ENCODE results near the gene STK36. TPM values are rescaled to one million over a fixed set of nuclear protein-coding genes. Genes with fewer than 3 reads are reported as not detected.

Gene STK36
- total and polyA plus RNA-seq, 8 donors: 8.3 to 54.0 (median 22.1) TPM

- FAIRE-seq: no peak
- DNase-seq: no peak
- 93 to 100% methylated on average over 1 of the region's 1 CpG for WGBS, 2 donors
- intact Hi-C loops (cut with DNase I): no loop called here
- no peaks in the 10 kb centered on the region for H3K4me1 ChIP-seq
- ATAC-seq: no peak
- no peak overlapping the region for H3K4me3 ChIP-seq
- H3K9me3 ChIP-seq: no peaks in the 10 kb centered on the region
- H3K36me3 ChIP-seq: peaks cover 0 to 36% (median 14%) of the 10 kb centered on the region in 3 donors
- TF ChIP-seq, protein P1, sequence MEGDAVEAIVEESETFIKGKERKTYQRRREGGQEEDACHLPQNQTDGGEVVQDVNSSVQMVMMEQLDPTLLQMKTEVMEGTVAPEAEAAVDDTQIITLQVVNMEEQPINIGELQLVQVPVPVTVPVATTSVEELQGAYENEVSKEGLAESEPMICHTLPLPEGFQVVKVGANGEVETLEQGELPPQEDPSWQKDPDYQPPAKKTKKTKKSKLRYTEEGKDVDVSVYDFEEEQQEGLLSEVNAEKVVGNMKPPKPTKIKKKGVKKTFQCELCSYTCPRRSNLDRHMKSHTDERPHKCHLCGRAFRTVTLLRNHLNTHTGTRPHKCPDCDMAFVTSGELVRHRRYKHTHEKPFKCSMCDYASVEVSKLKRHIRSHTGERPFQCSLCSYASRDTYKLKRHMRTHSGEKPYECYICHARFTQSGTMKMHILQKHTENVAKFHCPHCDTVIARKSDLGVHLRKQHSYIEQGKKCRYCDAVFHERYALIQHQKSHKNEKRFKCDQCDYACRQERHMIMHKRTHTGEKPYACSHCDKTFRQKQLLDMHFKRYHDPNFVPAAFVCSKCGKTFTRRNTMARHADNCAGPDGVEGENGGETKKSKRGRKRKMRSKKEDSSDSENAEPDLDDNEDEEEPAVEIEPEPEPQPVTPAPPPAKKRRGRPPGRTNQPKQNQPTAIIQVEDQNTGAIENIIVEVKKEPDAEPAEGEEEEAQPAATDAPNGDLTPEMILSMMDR (IDR thresholded peaks at IDR 0.05): no peak
- H3K27ac ChIP-seq: peak overlapping the region in 2 of 4 donors; percentile 50 to 74
- no peaks in the 10 kb centered on the region for H3K27me3 ChIP-seq
Measured at GRCh38 chr2:218746470-218746795, 74.5 kb downstream of the STK36 start.

DNA sequence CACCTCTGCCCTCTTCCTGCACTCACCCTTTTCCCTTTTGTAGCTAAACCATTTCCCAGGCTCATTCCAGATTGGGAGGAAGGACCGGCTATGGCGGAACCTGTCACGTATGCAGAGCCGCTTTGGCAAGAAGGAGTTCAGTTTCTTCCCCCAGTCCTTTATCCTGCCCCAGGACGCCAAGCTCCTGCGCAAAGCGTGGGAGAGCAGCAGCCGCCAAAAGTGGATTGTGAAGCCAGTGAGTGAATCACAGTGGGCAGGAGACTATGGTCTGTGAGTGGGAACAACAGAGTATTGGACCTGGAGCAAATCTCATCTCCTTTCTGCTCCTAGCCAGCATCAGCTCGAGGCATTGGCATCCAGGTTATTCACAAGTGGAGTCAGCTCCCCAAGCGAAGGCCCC, 75.1 kb downstream of the STK36 start:
- WGBS, 2 donors: 92 to 97% methylated on average over 10 of the region's 10 CpGs
- no peaks in the 10 kb centered on the region for H3K4me1 ChIP-seq
- no peaks in the 10 kb centered on the region for H3K9me3 ChIP-seq
- no peaks in the 10 kb centered on the region for H3K27me3 ChIP-seq
- TF ChIP-seq, protein P1 (IDR thresholded peaks at IDR 0.05): no peak
- no peak overlapping the region for H3K27ac ChIP-seq
- H3K4me3 ChIP-seq: no peak overlapping the region
- peaks cover 0 to 39% (median 14%) of the 10 kb centered on the region in 3 donors for H3K36me3 ChIP-seq
- FAIRE-seq (no peak), ATAC-seq (no peak), DNase-seq (no peak)
- intact Hi-C loops (cut with DNase I): no loop called here

- no peak for FAIRE-seq
Measured at GRCh38 chr2:218748741-218749441, 77.0 kb downstream of the STK36 start.

More at GRCh38 chr2:218748741-218749441, 77.0 kb downstream of the STK36 start:
- intact Hi-C loops (cut with DNase I): no loop called here
- 87 to 95% methylated on average over 8 of the region's 8 CpGs for WGBS, 2 donors
- Histone ChIP-seq H3K27me3 (no peaks in the 10 kb centered on the region), H3K27ac (no peak overlapping the region), H3K36me3 (peaks cover 0 to 54% (median 28%) of the 10 kb centered on the region in 3 donors), H3K4me3 (no peak overlapping the region), H3K9me3 (no peaks in the 10 kb centered on the region), H3K4me1 (no peaks in the 10 kb centered on the region)
- DNase-seq (no peak), ATAC-seq (no peak)
- TF ChIP-seq, protein P1 (IDR thresholded peaks at IDR 0.05): no peak

Other genes starting within 250 kb of the STK36 start
- 1 to 10 TPM; 4.0 to 8.6 (median 6.1) TPM for gene USP37, start 103.7 kb upstream of the STK36 start, total RNA-seq
- gene USP37, start 103.7 kb upstream of the STK36 start, polyA plus RNA-seq: 1 to 10 TPM; 2.1 to 2.3 TPM
- gene CNOT9, start 103.2 kb upstream of the STK36 start, total RNA-seq: 10 to 100 TPM; 12.0 to 19.3 (median 13.3) TPM
- gene CNOT9, start 103.2 kb upstream of the STK36 start, polyA plus RNA-seq: 10 to 100 TPM; 10.6 to 16.6 TPM
- under 1 TPM in 5 of 6 donors, not detected in 1; 0.19 to 0.58 (median 0.34) TPM for gene PLCD4, start 64.2 kb upstream of the STK36 start, total RNA-seq
- gene PLCD4, start 64.2 kb upstream of the STK36 start, polyA plus RNA-seq: 1 to 10 TPM in 1 of 2 donors, under 1 TPM in 1; 0.27 to 1.1 TPM
- 10 to 100 TPM in 3 of 6 donors, 1 to 10 TPM in 3; 8.6 to 16.7 (median 9.9) TPM for gene ZNF142, start 12.5 kb upstream of the STK36 start, total RNA-seq
- gene ZNF142, start 12.5 kb upstream of the STK36 start, polyA plus RNA-seq: 10 to 100 TPM in 1 of 2 donors, 1 to 10 TPM in 1; 7.9 to 13.8 TPM
- 10 to 100 TPM; 16.3 to 34.1 (median 23.1) TPM for gene BCS1L, start 12.4 kb upstream of the STK36 start, total RNA-seq
- 100 to 1,000 TPM in 1 of 2 donors, 10 to 100 TPM in 1; 84.2 to 110 TPM for gene BCS1L, start 12.4 kb upstream of the STK36 start, polyA plus RNA-seq
- 10 to 100 TPM in 2 of 6 donors, 1 to 10 TPM in 4; 4.5 to 10.2 (median 7.9) TPM for gene RNF25, start 84 bp upstream of the STK36 start, total RNA-seq
- gene RNF25, start 84 bp upstream of the STK36 start, polyA plus RNA-seq: 10 to 100 TPM; 18.1 to 28.8 TPM
- 10 to 100 TPM; 12.0 to 25.3 (median 13.6) TPM for gene TTLL4, start 38.7 kb downstream of the STK36 start, total RNA-seq
- gene TTLL4, start 38.7 kb downstream of the STK36 start, polyA plus RNA-seq: 10 to 100 TPM; 23.7 to 23.9 TPM
- gene CYP27A1, start 110.1 kb downstream of the STK36 start, total RNA-seq: 10 to 100 TPM in 1 of 6 donors, 1 to 10 TPM in 5; 3.1 to 21.6 (median 4.0) TPM
- 1 to 10 TPM; 6.1 to 9.9 TPM for gene CYP27A1, start 110.1 kb downstream of the STK36 start, polyA plus RNA-seq
- gene PRKAG3, start 159.7 kb downstream of the STK36 start, total RNA-seq: not detected
- not detected for gene PRKAG3, start 159.7 kb downstream of the STK36 start, polyA plus RNA-seq
- gene WNT6, start 187.7 kb downstream of the STK36 start, total RNA-seq: under 1 TPM in 5 of 6 donors, not detected in 1; 0.09 to 0.53 (median 0.16) TPM
- gene WNT6, start 187.7 kb downstream of the STK36 start, polyA plus RNA-seq: 1 to 10 TPM in 1 of 2 donors, under 1 TPM in 1; 0.38 to 1.2 TPM
- 1 to 10 TPM in 1 of 6 donors, under 1 TPM in 2, not detected in 3; 0.15 to 1.5 (median 0.23) TPM for gene WNT10A, start 208.8 kb downstream of the STK36 start, total RNA-seq
- gene WNT10A, start 208.8 kb downstream of the STK36 start, polyA plus RNA-seq: under 1 TPM; 0.05 to 0.30 TPM

All from pancreas (tissue), 10 donors.